HCT116 (cell line): ENCODE measurements around the gene TREM2. TPM values are rescaled to one million over a fixed set of nuclear protein-coding genes. Genes with fewer than 3 reads are reported as not detected.

ENCODE experiments used
- ATAC-seq: fragments of 200-7000 bp; cut with Tn5 transposase; 2 replicates; pipeline ENCODE4 v1.9.1; 2020; ENCODE audit warnings: mild to moderate bottlenecking, moderate library complexity
- BruUV-seq: library from RNA; stranded (reverse); fragments of 400-500 nt; replicated peaks from 2 replicates; lab custom pipeline; 2021; lab: Mats Ljungman, UMichigan
- CTCF ChIA-PET: fragments of 300-600 bp; sonication (Branson Sonifier 250); formaldehyde crosslinking; loops from one replicate; lab custom pipeline; 2021; ENCODE audit warnings: antibody characterized with exemption; lab: Charles Lee
- POLR2A ChIA-PET: fragments of 300-600, 350-600 bp; sonication (Branson Sonifier 250); formaldehyde crosslinking; loops from one replicate; lab custom pipeline; 2021; ENCODE audit warnings: antibody characterized with exemption; lab: Charles Lee
- RAD21 ChIA-PET, 2 experiments: fragments of 300-600 bp; sonication (Branson Sonifier 250); formaldehyde crosslinking; loops; one replicate each; lab custom pipeline; 2023; ENCODE audit warnings: low total read pairs in 2 of 2; ENCODE audit not compliant: uncharacterized antibody in 2 of 2, unreplicated experiment in 2 of 2, low non-redundant PET in 1 of 2; lab: Charles Lee
- DNase-seq: peaks from one replicate; pipeline ENCODE4 v3.0.0-alpha.2; 2010; ENCODE audit warnings: low read depth, low spot score
- H2AFZ ChIP-seq: fragments of 200-600 bp; shearing (Covaris generic), sonication (generic); 2 replicates; pipeline ENCODE4 v1.6.1; 2017; ENCODE audit warnings: low read depth, mixed run types, mixed read lengths, antibody characterized with exemption, low read length; ENCODE audit not compliant: poor library complexity, severe bottlenecking
- H3K27ac ChIP-seq: 2 replicates; pipeline ENCODE4 v1.5.1; 2012; ENCODE audit warnings: low read depth, low read length
- H3K27me3 ChIP-seq: fragments of 200-600 bp; sonication (generic); 2 replicates; pipeline ENCODE4 v1.6.1; 2016; ENCODE audit warnings: mixed run types, low read length, mixed read lengths; ENCODE audit not compliant: insufficient read depth
- H3K36me3 ChIP-seq, 2 experiments: fragments of 200-500 bp in 1 of 2; fragments of 200-600 bp in 1 of 2; sonication (Bioruptor generic) in 1 of 2; sonication (generic) in 1 of 2; 2 replicates each; pipeline versions ENCODE4 v1.5.1 to v1.6.1; 2014 to 2016; ENCODE audit warnings: low read length in 2 of 2, inconsistent platforms in 1 of 2, mixed read lengths in 1 of 2, mixed run types in 1 of 2; ENCODE audit not compliant: insufficient read depth in 2 of 2, control insufficient read depth in 1 of 2
- H3K4me1 ChIP-seq, 2 experiments: fragments of 200-600 bp in 1 of 2; sonication (generic) in 1 of 2; 2 replicates each; pipeline versions ENCODE4 v1.5.1 to v1.6.1; 2012 to 2017; ENCODE audit warnings: low read length in 2 of 2, inconsistent platforms in 1 of 2, mild to moderate bottlenecking in 1 of 2, mixed read lengths in 1 of 2, mixed run types in 1 of 2, moderate library complexity in 1 of 2; ENCODE audit not compliant: insufficient read depth in 2 of 2, control insufficient read depth in 1 of 2
- H3K4me2 ChIP-seq: fragments of 200-600 bp; sonication (generic); 2 replicates; pipeline ENCODE4 v1.6.1; 2017; ENCODE audit warnings: mixed run types, low read length, mixed read lengths
- H3K4me3 ChIP-seq, 2 experiments: fragments of 200-600 bp in 1 of 2; sonication (generic) in 1 of 2; replicated peaks in 1 of 2; 2 replicates each; pipeline ENCODE4 v1.5.1; 2011 to 2016; ENCODE audit warnings: low read length in 2 of 2, control low read depth in 1 of 2, low read depth in 1 of 2, mild to moderate bottlenecking in 1 of 2, mixed read lengths in 1 of 2, mixed run types in 1 of 2
- H3K79me2 ChIP-seq: fragments of 200-600 bp; sonication (generic); 2 replicates; pipeline ENCODE4 v1.6.1; 2017; ENCODE audit warnings: mild to moderate bottlenecking, mixed run types, low read length, moderate library complexity, mixed read lengths; ENCODE audit not compliant: insufficient read depth
- H3K9ac ChIP-seq: fragments of 200-600 bp; sonication (generic); 2 replicates; pipeline ENCODE4 v1.6.1; 2016; ENCODE audit warnings: low read length, mixed read lengths
- H3K9me2 ChIP-seq: fragments of 200-600 bp; sonication (generic), shearing (Covaris generic); 2 replicates; pipeline ENCODE4 v1.6.1; 2017; ENCODE audit warnings: mixed run types, mild to moderate bottlenecking, moderate library complexity; ENCODE audit not compliant: insufficient read depth
- H3K9me3 ChIP-seq, 2 experiments: fragments of 200-500 bp in 1 of 2; fragments of 200-600 bp in 1 of 2; sonication (Bioruptor generic) in 1 of 2; sonication (generic) in 1 of 2; 2 replicates each; pipeline ENCODE4 v1.6.1; 2014 to 2017; ENCODE audit warnings: low read length in 2 of 2, mixed read lengths in 2 of 2, inconsistent platforms in 1 of 2, low read depth in 1 of 2, mild to moderate bottlenecking in 1 of 2, mixed run types in 1 of 2, moderate library complexity in 1 of 2; ENCODE audit not compliant: control insufficient read depth in 1 of 2, insufficient read depth in 1 of 2
- H4K20me1 ChIP-seq: fragments of 200-600 bp; sonication (generic), shearing (Covaris generic); 2 replicates; pipeline ENCODE4 v1.6.1; 2017; ENCODE audit warnings: mixed run types, mild to moderate bottlenecking, moderate library complexity; ENCODE audit not compliant: insufficient read depth
- ATF3 ChIP-seq: IDR thresholded peaks from 2 replicates; pipeline ENCODE4 v1.6.1; 2012
- CEBPB ChIP-seq: IDR thresholded peaks from 2 replicates; pipeline ENCODE4 v1.6.1; 2012; ENCODE audit warnings: low read depth
- EZH2 ChIP-seq: fragments of 200-600 bp; sonication (generic); IDR thresholded peaks from 2 replicates; pipeline ENCODE4 v1.6.1; 2017; ENCODE audit warnings: antibody characterized with exemption, mixed run types
- FOSL1 ChIP-seq: IDR thresholded peaks from 2 replicates; pipeline ENCODE4 v1.6.1; 2012; ENCODE audit warnings: low read depth
- JUND ChIP-seq: IDR thresholded peaks from 2 replicates; pipeline ENCODE4 v1.6.1; 2012
- POLR2A ChIP-seq: IDR thresholded peaks from 2 replicates; pipeline ENCODE4 v1.7.0; 2011; ENCODE audit warnings: borderline replicate concordance; ENCODE audit not compliant: insufficient read depth, insufficient read length; ENCODE audit errors: extremely low read depth
- POLR2AphosphoS5 ChIP-seq: IDR thresholded peaks from 2 replicates; pipeline ENCODE4 v1.6.1; 2011; ENCODE audit warnings: mild to moderate bottlenecking, low read depth, low read length, moderate library complexity
- SP1 ChIP-seq: IDR thresholded peaks from 2 replicates; pipeline ENCODE4 v1.6.1; 2012; ENCODE audit warnings: low read depth
- SRF ChIP-seq: IDR thresholded peaks from 2 replicates; pipeline ENCODE4 v1.6.1; 2012; ENCODE audit warnings: low read depth
- TCF7L2 ChIP-seq: IDR thresholded peaks from 2 replicates; pipeline ENCODE4 v1.7.0; 2011; ENCODE audit warnings: borderline replicate concordance, inconsistent platforms; ENCODE audit not compliant: insufficient read depth, insufficient read length; ENCODE audit errors: extremely low read depth
- ZFX ChIP-seq: fragments of 450-650 bp; IDR thresholded peaks from 2 replicates; pipeline ENCODE4 v1.6.1; 2017
- ZNF274 ChIP-seq: fragments of 200-500 bp; sonication (Bioruptor generic); IDR thresholded peaks from 2 replicates; pipeline ENCODE4 v1.6.1; 2014; ENCODE audit warnings: mild to moderate bottlenecking, low read depth, low read length, inconsistent platforms
- intact Hi-C: fragments of 100-400 bp; cut with micrococcal nuclease; formaldehyde crosslinking; loops from 2 replicates; pipeline ENCODE4 v1.10.0; 2022
- total RNA-seq: library from RNA; stranded (reverse); gene quantifications from one replicate; pipeline ENCODE4 v1.2.1, GENCODE V29; 2021; ENCODE audit not compliant: unreplicated experiment

Gene TREM2
- total RNA-seq, 1 experiment from 2014 or later = not detected

- TF ChIP-seq POLR2A (no peak), ATF3 (no peak), SP1 (no peak), ZFX (no peak), ZNF274 (no peak), POLR2AphosphoS5 (no peak), JUND (no peak), SRF (no peak), TCF7L2 (no peak), EZH2 (no peak)
These were observed 31.0 kb upstream of the TREM2 start (continued) for GRCh38 chr6:41193884-41194283.

GRCh38 chr6:41193171-41193734 is 30.3 kb upstream of the TREM2 start:
- ChIA-PET RAD21 (no interaction called here), POLR2A (no interaction called here), CTCF (no interaction called here)
- intact Hi-C loops = no loop called here
- BruUV-seq = no TSS peak
- Histone ChIP-seq H2AFZ (no peak overlapping the region), H3K4me1 (no peaks in the 10 kb centered on the region), H3K9ac (no peak overlapping the region), H4K20me1 (no peaks in the 10 kb centered on the region), H3K27ac (no peak overlapping the region), H3K9me2 (no peaks in the 10 kb centered on the region), H3K4me3 (no peak overlapping the region), H3K9me3 (peaks cover 3 to 8% of the 10 kb centered on the region in 2 experiments; a peak in 2 of 4 replicates), H3K79me2 (no peaks in the 10 kb centered on the region), H3K36me3 (no peaks in the 10 kb centered on the region), H3K27me3 (peaks cover 39% of the 10 kb centered on the region), H3K4me2 (no peak overlapping the region)
- ATAC-seq = no peak
- DNase-seq = no peak
- TF ChIP-seq TCF7L2 (no peak), CEBPB (no peak), ZNF274 (no peak), FOSL1 (no peak), POLR2AphosphoS5 (no peak), SP1 (no peak), ZFX (no peak), ATF3 (no peak), JUND (no peak)
